Skeletal muscle tissue (tissue), 4 donors: ENCODE measurements around the gene TSPAN9. TPM values are rescaled to one million over a fixed set of nuclear protein-coding genes. Genes with fewer than 3 reads are reported as not detected.

Source experiments
- H3K27ac ChIP-seq: one replicate; pipeline ENCODE4 v1.7.0; 2013; ENCODE audit warnings: mild to moderate bottlenecking, low read depth, low read length, inconsistent platforms
- H3K27me3 ChIP-seq, 3 donors: one replicate each; pipeline ENCODE4 v1.7.0; 2013; ENCODE audit warnings: low read length in 3 of 3; ENCODE audit not compliant: control insufficient read depth in 3 of 3, insufficient read depth in 3 of 3
- H3K36me3 ChIP-seq, 3 donors: one replicate each; pipeline ENCODE4 v1.7.0; 2013; ENCODE audit warnings: low read length in 3 of 3; ENCODE audit not compliant: control insufficient read depth in 3 of 3, insufficient read depth in 3 of 3
- H3K4me1 ChIP-seq, 3 donors: one replicate each; pipeline ENCODE4 v1.7.0; 2013; ENCODE audit warnings: low read length in 3 of 3, mild to moderate bottlenecking in 3 of 3; ENCODE audit not compliant: control insufficient read depth in 3 of 3, insufficient read depth in 3 of 3
- H3K4me3 ChIP-seq, 3 donors: one replicate each; pipeline ENCODE4 v1.7.0; 2013; ENCODE audit warnings: low read length in 3 of 3
- H3K9ac ChIP-seq, 3 donors: one replicate each; pipeline ENCODE4 v1.7.0; 2013; ENCODE audit warnings: low read length in 3 of 3, mild to moderate bottlenecking in 3 of 3, moderate library complexity in 2 of 3, low read depth in 1 of 3
- H3K9me3 ChIP-seq, 3 donors: one replicate each; pipeline ENCODE4 v1.7.0; 2013; ENCODE audit warnings: low read length in 3 of 3; ENCODE audit not compliant: control insufficient read depth in 3 of 3
- total RNA-seq: library from RNA; depleted of rRNA; stranded (reverse); fragments of >200 nt; gene quantifications from one replicate; pipeline ENCODE4 v1.2.3, GENCODE V29; 2014
- donor health status: Osteomylitis.

Gene TSPAN9
- total RNA-seq, 1 donor from 2014 or later: 66.3 TPM

DNA sequence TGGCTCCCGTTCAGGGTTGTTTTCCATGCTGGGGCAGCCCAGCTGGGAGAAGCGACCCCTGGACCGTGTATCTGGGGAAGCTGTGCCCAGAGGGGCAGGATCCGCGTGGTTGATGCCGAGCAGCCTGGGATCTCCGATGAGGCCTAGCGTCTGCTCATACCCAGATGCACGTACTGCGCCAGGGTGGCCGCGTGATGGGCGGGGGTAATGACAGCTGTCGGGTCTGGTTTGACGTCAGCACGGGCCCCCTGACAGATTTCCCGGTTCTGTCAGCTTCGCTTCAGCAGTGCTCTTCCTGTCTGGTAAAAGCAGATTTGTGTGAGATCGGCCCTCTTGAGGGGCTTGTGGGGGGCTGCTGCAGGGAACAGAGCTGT, 147.3 kb downstream of the TSPAN9 start:
- H3K4me1 ChIP-seq: peaks cover 4 to 8% (median 5%) of the 10 kb centered on the region in 3 donors
- no peak overlapping the region for H3K27ac ChIP-seq
- H3K36me3 ChIP-seq: no peaks in the 10 kb centered on the region
- no peak overlapping the region for H3K4me3 ChIP-seq
- peaks cover 0 to 4% (median 0%) of the 10 kb centered on the region in 3 donors for H3K9me3 ChIP-seq
- no peak overlapping the region for H3K9ac ChIP-seq
- no peaks in the 10 kb centered on the region for H3K27me3 ChIP-seq

DNA sequence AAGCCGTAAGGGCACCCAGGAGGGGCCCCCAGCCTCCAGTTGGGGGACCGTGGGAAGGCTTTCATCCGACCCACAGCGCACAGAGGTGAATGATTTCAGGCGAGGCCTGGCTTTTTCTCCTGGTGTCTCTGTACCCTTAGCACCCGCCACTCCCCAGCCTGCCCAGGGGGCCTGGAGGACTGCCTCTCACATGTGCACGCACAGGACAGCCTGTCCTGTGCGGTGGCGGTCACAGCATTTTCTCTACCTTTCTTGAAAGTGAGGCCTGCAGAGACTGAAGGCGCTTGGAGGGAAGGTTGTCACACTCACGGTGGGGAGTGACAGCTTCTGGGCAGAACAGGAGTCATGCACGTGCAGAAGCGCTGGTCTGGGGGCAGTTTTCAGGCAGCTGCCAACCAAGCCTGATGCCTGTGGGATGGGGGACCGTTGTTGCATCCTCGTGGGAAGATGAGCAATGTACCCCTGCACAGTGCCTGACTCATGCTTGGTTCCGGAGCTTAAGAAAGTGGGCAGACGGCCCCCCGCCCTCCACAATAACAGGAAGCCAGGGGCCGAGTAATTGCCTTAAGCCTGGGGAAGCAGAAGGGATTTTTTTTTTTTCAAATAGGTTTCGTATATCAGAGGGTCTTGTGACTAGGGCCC, 148.1 kb downstream of the TSPAN9 start:
- Histone ChIP-seq H3K9ac (no peak overlapping the region), H3K27ac (no peak overlapping the region), H3K4me3 (no peak overlapping the region), H3K4me1 (peaks cover 4 to 10% (median 7%) of the 10 kb centered on the region in 3 donors), H3K9me3 (peaks cover 0 to 4% (median 0%) of the 10 kb centered on the region in 3 donors), H3K36me3 (no peaks in the 10 kb centered on the region), H3K27me3 (no peaks in the 10 kb centered on the region)

DNA sequence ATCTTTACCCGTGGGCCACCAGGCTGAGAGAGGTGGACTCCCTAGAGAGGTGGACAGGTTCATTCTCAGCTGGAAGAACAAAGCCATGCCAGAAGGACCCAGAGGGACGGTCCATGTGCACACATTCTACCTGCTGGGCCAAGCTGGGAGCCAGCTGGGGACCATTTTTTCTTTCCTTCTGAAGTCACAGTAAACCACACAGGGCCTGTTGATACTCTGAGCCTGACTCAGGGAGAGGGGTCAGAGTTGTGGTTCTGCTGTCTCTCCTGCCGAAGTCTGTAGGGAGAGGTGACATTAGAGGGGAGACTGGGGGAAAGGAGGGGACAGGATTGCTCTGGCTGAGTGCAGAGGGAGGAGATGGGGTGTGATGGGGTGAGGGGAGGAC, 148.6 kb downstream of the TSPAN9 start:
- Histone ChIP-seq H3K4me1 (peaks cover 4 to 15% (median 7%) of the 10 kb centered on the region in 3 donors), H3K9ac (no peak overlapping the region), H3K9me3 (peaks cover 0 to 4% (median 0%) of the 10 kb centered on the region in 3 donors), H3K27me3 (no peaks in the 10 kb centered on the region), H3K36me3 (no peaks in the 10 kb centered on the region), H3K27ac (no peak overlapping the region), H3K4me3 (no peak overlapping the region)

DNA sequence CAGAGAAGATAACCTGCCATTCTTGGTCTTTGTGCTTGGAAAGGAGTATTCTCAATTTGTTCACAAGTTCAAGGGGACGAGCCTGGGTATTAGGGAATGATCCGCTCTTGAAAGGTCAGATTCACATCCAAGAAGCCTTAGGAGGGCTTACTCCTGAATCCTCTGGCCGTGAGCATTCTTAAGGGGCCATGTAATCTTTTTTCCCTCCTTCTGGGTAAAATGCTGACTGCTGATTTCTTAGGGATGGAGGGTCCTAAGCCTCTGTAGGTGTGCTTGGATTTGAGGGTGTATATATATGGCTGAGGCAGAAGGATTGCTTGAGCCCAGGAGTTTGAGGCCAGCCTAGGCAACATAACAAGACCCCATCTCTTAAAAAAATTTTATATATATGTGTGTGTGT, 149.1 kb downstream of the TSPAN9 start:
- no peak overlapping the region for H3K27ac ChIP-seq
- no peaks in the 10 kb centered on the region for H3K36me3 ChIP-seq
- peaks cover 0 to 4% (median 0%) of the 10 kb centered on the region in 3 donors for H3K9me3 ChIP-seq
- no peak overlapping the region for H3K4me3 ChIP-seq
- no peaks in the 10 kb centered on the region for H3K27me3 ChIP-seq
- H3K9ac ChIP-seq: no peak overlapping the region
- peaks cover 4 to 20% (median 10%) of the 10 kb centered on the region in 3 donors for H3K4me1 ChIP-seq

DNA sequence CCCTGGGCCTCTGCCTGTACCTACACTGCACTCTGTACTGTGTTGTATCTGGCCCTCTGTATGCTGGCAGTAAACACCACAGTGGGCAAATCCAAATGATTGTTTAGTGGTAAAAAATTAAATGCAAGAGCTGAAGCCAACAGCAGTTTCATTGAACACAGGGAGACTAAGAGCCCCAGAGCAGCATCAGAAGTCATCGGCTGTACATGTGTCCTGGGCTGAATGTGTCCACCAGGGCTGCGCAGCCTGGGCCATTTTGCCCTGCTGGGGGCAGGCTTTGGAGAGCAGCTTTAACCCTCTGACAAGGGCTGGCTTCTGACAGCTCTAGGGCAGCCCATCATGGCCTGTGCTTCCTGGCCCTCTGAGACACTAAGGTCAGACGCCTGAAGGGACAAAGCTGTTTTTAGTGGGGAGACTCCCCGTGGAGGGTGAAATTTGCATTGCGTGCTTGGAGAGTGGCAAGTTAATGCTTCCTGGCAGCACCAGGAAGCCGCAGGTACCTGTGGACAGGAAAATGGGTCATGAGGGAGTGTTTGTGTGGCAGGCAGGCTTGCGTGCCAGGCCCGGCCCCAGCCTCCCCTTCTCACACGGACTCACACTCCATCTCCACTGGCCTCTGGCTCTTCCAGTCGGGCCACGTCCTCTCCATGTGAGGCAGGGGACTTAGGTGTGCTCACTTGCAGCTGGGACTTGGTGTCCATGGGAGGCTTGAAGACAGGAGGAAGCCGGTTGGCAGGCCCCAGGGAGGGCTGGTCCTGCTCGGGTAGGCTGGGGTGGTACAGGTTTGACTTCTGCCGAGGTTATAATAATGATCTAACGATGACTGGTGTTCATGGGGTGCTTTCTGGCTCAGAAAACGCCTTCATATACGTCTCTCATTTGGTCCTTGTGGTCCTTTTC, 150.1 kb downstream of the TSPAN9 start:
- Histone ChIP-seq H3K4me1 (peaks cover 10 to 30% (median 19%) of the 10 kb centered on the region in 3 donors), H3K36me3 (no peaks in the 10 kb centered on the region), H3K27ac (no peak overlapping the region), H3K4me3 (no peak overlapping the region), H3K9ac (no peak overlapping the region), H3K27me3 (no peaks in the 10 kb centered on the region), H3K9me3 (peaks cover 0 to 4% (median 0%) of the 10 kb centered on the region in 3 donors)

DNA sequence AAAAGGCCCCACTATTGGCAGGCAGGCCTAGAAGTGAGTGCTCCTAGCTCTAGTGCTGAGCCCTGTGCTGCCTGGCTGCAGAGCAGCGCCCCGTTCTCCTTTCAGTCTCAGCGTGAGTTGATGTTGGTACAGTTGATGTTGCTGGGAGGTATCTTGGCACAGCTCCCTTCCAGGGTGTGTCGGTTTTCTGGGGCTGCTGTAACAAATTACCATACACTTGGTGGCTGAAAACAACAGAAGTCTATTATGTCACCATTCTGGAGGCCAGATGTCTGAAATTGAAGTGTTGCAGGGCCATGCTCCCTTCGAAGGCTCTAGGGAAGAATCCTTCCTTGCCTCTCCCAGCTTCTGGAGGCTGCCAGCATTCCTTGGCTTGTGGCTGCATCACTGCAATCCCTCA, 151.4 kb downstream of the TSPAN9 start:
- Histone ChIP-seq H3K4me3 (no peak overlapping the region), H3K9me3 (peaks cover 0 to 4% (median 0%) of the 10 kb centered on the region in 3 donors), H3K27me3 (no peaks in the 10 kb centered on the region), H3K36me3 (no peaks in the 10 kb centered on the region), H3K4me1 (peaks cover 15 to 43% (median 29%) of the 10 kb centered on the region in 3 donors), H3K9ac (no peak overlapping the region), H3K27ac (no peak overlapping the region)

DNA sequence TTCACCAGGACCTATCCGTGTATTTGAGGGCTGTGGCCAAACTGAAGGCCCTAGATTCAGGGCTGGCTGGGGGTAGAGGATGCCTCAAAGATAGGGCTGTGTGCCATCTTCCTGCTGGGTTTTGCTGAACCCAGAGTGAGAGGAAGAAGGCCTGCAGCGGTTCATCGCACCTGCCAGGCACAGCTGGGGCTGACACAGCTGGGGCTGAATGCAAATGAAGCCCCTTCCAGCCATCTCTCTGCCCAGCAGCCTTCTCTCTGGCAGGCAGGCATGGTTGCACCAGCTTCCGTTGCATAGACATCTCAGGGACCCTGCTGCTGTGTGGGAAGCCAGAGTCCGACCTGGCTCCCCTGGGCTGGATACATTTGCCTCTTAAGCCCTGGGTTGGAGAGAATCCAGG, 152.4 kb downstream of the TSPAN9 start:
- Histone ChIP-seq H3K36me3 (no peaks in the 10 kb centered on the region), H3K27ac (no peak overlapping the region), H3K27me3 (no peaks in the 10 kb centered on the region), H3K9ac (no peak overlapping the region), H3K9me3 (peaks cover 0 to 4% (median 0%) of the 10 kb centered on the region in 3 donors), H3K4me3 (no peak overlapping the region), H3K4me1 (peaks cover 21 to 47% (median 29%) of the 10 kb centered on the region in 3 donors)

DNA sequence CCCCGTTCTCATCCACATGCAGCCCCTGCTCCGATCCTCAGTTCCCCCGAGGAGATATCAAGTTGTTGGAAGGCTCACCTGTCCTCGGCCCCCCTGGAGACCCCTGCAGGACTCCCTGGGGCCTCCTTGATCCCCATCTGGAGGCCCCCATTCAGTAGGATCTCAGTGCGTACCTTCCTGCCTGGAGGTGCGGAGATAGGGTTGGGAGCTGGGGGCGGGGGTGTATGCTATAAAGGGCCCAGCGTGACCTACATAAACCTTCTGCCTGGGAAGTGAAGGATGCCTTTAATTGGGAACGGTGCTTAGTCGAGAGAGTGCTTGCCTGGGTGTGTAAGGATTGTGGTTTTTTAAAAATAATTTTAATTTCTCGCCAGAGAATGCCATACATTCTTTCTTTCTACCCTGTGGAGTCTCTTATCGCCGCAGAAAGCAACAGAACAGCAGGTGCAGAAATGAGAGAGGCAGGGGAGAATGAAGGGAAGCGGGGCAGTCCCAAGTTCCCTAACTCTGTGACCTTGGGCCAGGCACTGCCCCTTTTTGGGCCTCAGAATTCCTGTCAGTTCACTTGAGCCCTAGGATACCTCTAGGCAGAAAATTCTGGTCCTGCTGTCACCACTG, 153.7 kb downstream of the TSPAN9 start:
- Histone ChIP-seq H3K4me1 (peaks cover 19 to 50% (median 35%) of the 10 kb centered on the region in 3 donors), H3K9ac (peak overlapping the region in 2 of 3 donors; percentile 33 to 38), H3K9me3 (peaks cover 0 to 4% (median 0%) of the 10 kb centered on the region in 3 donors), H3K4me3 (no peak overlapping the region), H3K27ac (peak overlapping the region; percentile 85), H3K27me3 (no peaks in the 10 kb centered on the region), H3K36me3 (no peaks in the 10 kb centered on the region)

DNA sequence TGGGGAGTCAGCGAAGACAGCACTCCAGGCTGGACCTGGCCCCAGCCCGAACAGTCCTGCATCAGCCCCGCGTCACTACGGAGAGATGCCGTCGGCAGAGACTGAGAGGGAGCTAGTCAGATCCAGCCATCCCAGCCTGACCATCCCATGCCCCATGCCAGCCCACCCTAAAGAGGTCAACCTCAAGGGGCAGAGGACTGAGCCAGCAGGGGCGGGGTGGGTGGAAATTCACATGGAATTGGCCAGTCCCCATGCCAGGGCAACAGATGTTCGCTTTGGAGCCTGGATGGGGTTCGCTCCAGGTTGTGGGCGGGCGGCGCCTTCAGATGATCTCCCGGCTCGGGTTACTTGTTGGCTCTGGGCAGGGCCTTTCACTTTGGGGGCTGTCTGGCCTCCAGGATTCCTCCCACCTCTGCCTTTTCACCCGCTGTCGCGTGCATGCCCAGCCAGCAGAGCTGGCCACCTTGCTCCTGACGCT, 154.3 kb downstream of the TSPAN9 start:
- Histone ChIP-seq H3K9ac (peak overlapping the region; percentile 14 to 75 (median 65)), H3K36me3 (no peaks in the 10 kb centered on the region), H3K27ac (peak overlapping the region; percentile 85), H3K4me3 (peak overlapping the region in 2 of 3 donors; percentile 22 to 54), H3K4me1 (peaks cover 25 to 54% (median 41%) of the 10 kb centered on the region in 3 donors), H3K27me3 (no peaks in the 10 kb centered on the region), H3K9me3 (peaks cover 0 to 4% (median 0%) of the 10 kb centered on the region in 3 donors)
